GM23338 (cell line): ENCODE data around the gene REXO5. TPM values are rescaled to one million over a fixed set of nuclear protein-coding genes. Genes with fewer than 3 reads are reported as not detected.

Experiments used
- JUNB ChIP-seq: IDR thresholded peaks from one replicate; pipeline ENCODE4 v1.6.1; 2016; ENCODE audit warnings: antibody characterized with exemption; ENCODE audit not compliant: unreplicated experiment
- REST ChIP-seq: IDR thresholded peaks from one replicate; pipeline ENCODE4 v1.6.1; 2018; ENCODE audit warnings: antibody characterized with exemption; ENCODE audit not compliant: unreplicated experiment
- polyA plus RNA-seq: library from polyadenylated mRNA; unstranded; fragments of >200 nt; fragmentation: Nextera tagmentation; extraction: Ambion mirVana; gene quantifications from 2 replicates; pipeline ENCODE4 v1.2.1, GENCODE V29; 2016
- total RNA-seq: library from RNA; depleted of rRNA; stranded (reverse); fragments of >200 nt; shearing (Covaris generic); gene quantifications from 2 replicates; pipeline ENCODE4 v1.2.3, GENCODE V29; 2014
- TF ChIP-seq, protein P1 (sequence below): fragments of 250-450 bp; sonication (Bioruptor Pico); IDR thresholded peaks from 2 replicates; pipeline ENCODE4 v1.5.0; 2020; ENCODE audit warnings: mild to moderate bottlenecking, moderate library complexity

Gene REXO5
- total and polyA plus RNA-seq, 2 experiments from 2014 or later = 6.5 to 6.9 TPM

GRCh38 chr16:20762404-20763123 is 43.8 kb upstream of the REXO5 start (continued):
- TF ChIP-seq, protein P1, sequence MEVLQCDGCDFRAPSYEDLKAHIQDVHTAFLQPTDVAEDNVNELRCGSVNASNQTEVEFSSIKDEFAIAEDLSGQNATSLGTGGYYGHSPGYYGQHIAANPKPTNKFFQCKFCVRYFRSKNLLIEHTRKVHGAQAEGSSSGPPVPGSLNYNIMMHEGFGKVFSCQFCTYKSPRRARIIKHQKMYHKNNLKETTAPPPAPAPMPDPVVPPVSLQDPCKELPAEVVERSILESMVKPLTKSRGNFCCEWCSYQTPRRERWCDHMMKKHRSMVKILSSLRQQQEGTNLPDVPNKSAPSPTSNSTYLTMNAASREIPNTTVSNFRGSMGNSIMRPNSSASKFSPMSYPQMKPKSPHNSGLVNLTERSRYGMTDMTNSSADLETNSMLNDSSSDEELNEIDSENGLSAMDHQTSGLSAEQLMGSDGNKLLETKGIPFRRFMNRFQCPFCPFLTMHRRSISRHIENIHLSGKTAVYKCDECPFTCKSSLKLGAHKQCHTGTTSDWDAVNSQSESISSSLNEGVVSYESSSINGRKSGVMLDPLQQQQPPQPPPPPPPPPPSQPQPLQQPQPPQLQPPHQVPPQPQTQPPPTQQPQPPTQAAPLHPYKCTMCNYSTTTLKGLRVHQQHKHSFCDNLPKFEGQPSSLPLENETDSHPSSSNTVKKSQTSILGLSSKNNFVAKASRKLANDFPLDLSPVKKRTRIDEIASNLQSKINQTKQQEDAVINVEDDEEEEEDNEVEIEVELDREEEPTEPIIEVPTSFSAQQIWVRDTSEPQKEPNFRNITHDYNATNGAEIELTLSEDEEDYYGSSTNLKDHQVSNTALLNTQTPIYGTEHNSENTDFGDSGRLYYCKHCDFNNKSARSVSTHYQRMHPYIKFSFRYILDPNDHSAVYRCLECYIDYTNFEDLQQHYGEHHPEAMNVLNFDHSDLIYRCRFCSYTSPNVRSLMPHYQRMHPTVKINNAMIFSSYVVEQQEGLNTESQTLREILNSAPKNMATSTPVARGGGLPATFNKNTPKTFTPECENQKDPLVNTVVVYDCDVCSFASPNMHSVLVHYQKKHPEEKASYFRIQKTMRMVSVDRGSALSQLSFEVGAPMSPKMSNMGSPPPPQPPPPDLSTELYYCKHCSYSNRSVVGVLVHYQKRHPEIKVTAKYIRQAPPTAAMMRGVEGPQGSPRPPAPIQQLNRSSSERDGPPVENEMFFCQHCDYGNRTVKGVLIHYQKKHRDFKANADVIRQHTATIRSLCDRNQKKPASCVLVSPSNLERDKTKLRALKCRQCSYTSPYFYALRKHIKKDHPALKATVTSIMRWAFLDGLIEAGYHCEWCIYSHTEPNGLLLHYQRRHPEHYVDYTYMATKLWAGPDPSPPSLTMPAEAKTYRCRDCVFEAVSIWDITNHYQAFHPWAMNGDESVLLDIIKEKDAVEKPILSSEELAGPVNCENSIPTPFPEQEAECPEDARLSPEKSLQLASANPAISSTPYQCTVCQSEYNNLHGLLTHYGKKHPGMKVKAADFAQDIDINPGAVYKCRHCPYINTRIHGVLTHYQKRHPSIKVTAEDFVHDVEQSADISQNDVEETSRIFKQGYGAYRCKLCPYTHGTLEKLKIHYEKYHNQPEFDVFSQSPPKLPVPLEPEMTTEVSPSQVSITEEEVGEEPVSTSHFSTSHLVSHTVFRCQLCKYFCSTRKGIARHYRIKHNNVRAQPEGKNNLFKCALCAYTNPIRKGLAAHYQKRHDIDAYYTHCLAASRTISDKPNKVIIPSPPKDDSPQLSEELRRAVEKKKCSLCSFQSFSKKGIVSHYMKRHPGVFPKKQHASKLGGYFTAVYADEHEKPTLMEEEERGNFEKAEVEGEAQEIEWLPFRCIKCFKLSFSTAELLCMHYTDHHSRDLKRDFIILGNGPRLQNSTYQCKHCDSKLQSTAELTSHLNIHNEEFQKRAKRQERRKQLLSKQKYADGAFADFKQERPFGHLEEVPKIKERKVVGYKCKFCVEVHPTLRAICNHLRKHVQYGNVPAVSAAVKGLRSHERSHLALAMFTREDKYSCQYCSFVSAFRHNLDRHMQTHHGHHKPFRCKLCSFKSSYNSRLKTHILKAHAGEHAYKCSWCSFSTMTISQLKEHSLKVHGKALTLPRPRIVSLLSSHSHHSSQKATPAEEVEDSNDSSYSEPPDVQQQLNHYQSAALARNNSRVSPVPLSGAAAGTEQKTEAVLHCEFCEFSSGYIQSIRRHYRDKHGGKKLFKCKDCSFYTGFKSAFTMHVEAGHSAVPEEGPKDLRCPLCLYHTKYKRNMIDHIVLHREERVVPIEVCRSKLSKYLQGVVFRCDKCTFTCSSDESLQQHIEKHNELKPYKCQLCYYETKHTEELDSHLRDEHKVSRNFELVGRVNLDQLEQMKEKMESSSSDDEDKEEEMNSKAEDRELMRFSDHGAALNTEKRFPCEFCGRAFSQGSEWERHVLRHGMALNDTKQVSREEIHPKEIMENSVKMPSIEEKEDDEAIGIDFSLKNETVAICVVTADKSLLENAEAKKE (CRISPR knock-in tag) = no peak
- TF ChIP-seq JUNB (no peak), REST (no peak)
